PC-9 (cell line): ENCODE data around the gene ALOX12. TPM values are rescaled to one million over a fixed set of nuclear protein-coding genes. Genes with fewer than 3 reads are reported as not detected.
"Not testable (repeated sequence)": the region's sequence is repeated elsewhere in the genome, so short reads cannot be mapped to it uniquely, and the experiment has no call there.

Experiments
- BruUV-seq: library from RNA; stranded (reverse); fragments of 400-500 nt; replicated peaks from 2 replicates; lab custom pipeline; 2021; lab: Mats Ljungman, UMichigan
- CTCF ChIA-PET: fragments of 300-600 bp; sonication (Branson Sonifier 250); formaldehyde crosslinking; loops from one replicate; lab custom pipeline; 2022; ENCODE audit warnings: antibody characterized with exemption; lab: Charles Lee
- POLR2A ChIA-PET: fragments of 300-600 bp; sonication (Branson Sonifier 250); formaldehyde crosslinking; loops from one replicate; lab custom pipeline; 2022; ENCODE audit warnings: antibody characterized with exemption; ENCODE audit not compliant: unreplicated experiment; lab: Charles Lee
- DNase-seq, 2 experiments: peaks; one replicate each; pipeline versions ENCODE4 v3.0.0 to v3.0.0-alpha.2; 2015 to 2022; ENCODE audit warnings: mixed read lengths in 1 of 2
- H2AFZ ChIP-seq: fragments of 200-600 bp; sonication (generic); 2 replicates; pipeline ENCODE4 v1.8.1; 2017; ENCODE audit warnings: antibody characterized with exemption
- H3F3A ChIP-seq: fragments of 200-600 bp; sonication (generic); 2 replicates; pipeline ENCODE4 v1.8.1; 2017; ENCODE audit warnings: antibody characterized with exemption, mild to moderate bottlenecking, low read depth; ENCODE audit not compliant: insufficient read depth
- H3K27ac ChIP-seq: fragments of 200-600 bp; sonication (generic); 2 replicates; pipeline ENCODE4 v1.6.1; 2016; ENCODE audit warnings: mixed run types
- H3K27me3 ChIP-seq: fragments of 200-600 bp; sonication (generic); 2 replicates; pipeline ENCODE4 v1.6.1; 2016; ENCODE audit warnings: low read depth, mixed run types; ENCODE audit not compliant: insufficient read depth
- H3K36me3 ChIP-seq: fragments of 200-600 bp; sonication (generic); 2 replicates; pipeline ENCODE4 v1.6.1; 2016; ENCODE audit warnings: low read depth, mixed run types
- H3K4me1 ChIP-seq: fragments of 200-600 bp; sonication (generic); replicated peaks from 2 replicates; pipeline ENCODE4 v1.6.1; 2016; ENCODE audit warnings: mixed run types; ENCODE audit not compliant: insufficient read depth
- H3K4me2 ChIP-seq: fragments of 200-600 bp; sonication (generic); 2 replicates; pipeline ENCODE4 v1.6.1; 2017; ENCODE audit warnings: mixed run types
- H3K4me3 ChIP-seq: fragments of 200-600 bp; sonication (generic); 2 replicates; pipeline ENCODE4 v1.6.1; 2016; ENCODE audit warnings: mixed run types
- H3K79me2 ChIP-seq: fragments of 200-600 bp; sonication (generic); 2 replicates; pipeline ENCODE4 v1.6.1; 2017; ENCODE audit warnings: low read depth, mixed run types
- H3K9me2 ChIP-seq: fragments of 200-600 bp; sonication (generic); 2 replicates; pipeline ENCODE4 v1.8.1; 2017; ENCODE audit warnings: mild to moderate bottlenecking; ENCODE audit not compliant: insufficient read depth
- H3K9me3 ChIP-seq: fragments of 200-600 bp; sonication (generic); 2 replicates; pipeline ENCODE4 v1.8.1; 2016; ENCODE audit warnings: low read depth; ENCODE audit not compliant: insufficient read depth
- H4K20me1 ChIP-seq: fragments of 200-600 bp; sonication (generic); 2 replicates; pipeline ENCODE4 v1.8.1; 2017; ENCODE audit not compliant: insufficient read depth
- CTCF ChIP-seq: fragments of 200-600 bp; sonication (generic); conservative IDR thresholded peaks from 2 replicates; pipeline ENCODE4 v1.6.1; 2017; ENCODE audit warnings: mixed run types, antibody characterized with exemption, mild to moderate bottlenecking, moderate library complexity
- EZH2 ChIP-seq: fragments of 200-600 bp; sonication (generic); IDR thresholded peaks from 2 replicates; pipeline ENCODE4 v1.8.0; 2017; ENCODE audit warnings: antibody characterized with exemption, low read depth
- intact Hi-C: fragments of 100-400 bp; cut with micrococcal nuclease; formaldehyde crosslinking; loops from one replicate; pipeline ENCODE4 v1.10.0; 2022; ENCODE audit not compliant: unreplicated experiment
- total RNA-seq: library from RNA; stranded (reverse); gene quantifications from 2 replicates; pipeline ENCODE4 v1.2.3, GENCODE V29; 2021

Gene ALOX12
- total RNA-seq, 1 experiment from 2014 or later, result not detected

DNA sequence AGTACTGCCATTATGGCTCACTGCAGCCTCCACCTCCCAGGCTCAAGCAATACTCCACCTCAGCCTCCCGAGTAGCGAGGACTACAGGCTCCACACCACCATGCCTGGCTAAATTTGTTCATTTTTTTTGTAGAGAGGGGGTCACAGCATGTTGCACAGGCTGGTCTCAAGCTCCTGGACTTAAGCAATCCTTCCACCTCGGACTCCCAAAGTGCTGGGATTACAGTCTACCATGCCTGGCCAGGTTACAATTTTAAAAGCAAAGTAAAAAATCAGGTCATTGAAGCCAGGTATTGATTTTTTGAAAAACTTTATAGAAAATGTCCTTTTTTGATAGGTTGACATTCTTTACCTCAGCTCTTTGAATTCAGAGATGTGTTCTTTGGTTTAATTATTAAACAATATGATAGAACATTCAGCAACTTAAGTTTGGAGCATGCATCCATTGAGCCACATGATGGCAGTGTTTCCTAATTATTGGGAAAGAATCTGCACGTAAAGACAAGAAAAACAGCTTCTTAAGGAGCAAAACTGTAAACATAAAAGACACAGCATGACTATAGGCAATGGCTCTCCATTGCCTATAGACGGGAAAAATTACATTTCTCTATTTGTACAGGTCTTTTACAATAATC, 49.8 kb downstream of the ALOX12 start:
- peak in 1 of 2 experiments; percentile 81 for DNase-seq
- ChIA-PET POLR2A (interaction anchor here (0.5 to 0.9 kb wide), 11 partner anchors 10 to 671 kb away, joined by 3 to 16 read pairs (median 5); partner anchors contain the start of gene SLC16A13), CTCF (interaction anchor here (0.6 to 1.9 kb wide), 12 partner anchors 9 to 802 kb away, joined by 3 to 12 read pairs (median 4); partner anchors contain the start of genes ACADVL, DLG4, NEURL4 and SLC16A13)
- peak overlapping the region; percentile 97 for H3K27ac ChIP-seq
- H3K4me1 ChIP-seq, result peaks cover 48% of the 10 kb centered on the region
- H3K79me2 ChIP-seq, result no peaks in the 10 kb centered on the region
- intact Hi-C loops, result loop anchor here (1.0 to 10.0 kb wide), 8 partner anchors 91 to 997 kb away; partner anchors contain the start of genes MPDU1, TP53 and WRAP53
- no peaks in the 10 kb centered on the region for H3K36me3 ChIP-seq
- peaks cover 40% of the 10 kb centered on the region for H3F3A ChIP-seq
- peak overlapping the region; percentile 55; the same call in 1 of the 2 replicates for H3K4me3 ChIP-seq
- H3K4me2 ChIP-seq, result peak overlapping the region; percentile 81
- H3K9me2 ChIP-seq, result no peaks in the 10 kb centered on the region
- no peaks in the 10 kb centered on the region for H3K27me3 ChIP-seq
- no peaks in the 10 kb centered on the region; the same call in 1 of the 2 replicates for H4K20me1 ChIP-seq
- no TSS peak for BruUV-seq
- TF ChIP-seq CTCF (peak; percentile 95), EZH2 (no peak)
- H3K9me3 ChIP-seq, result no peaks in the 10 kb centered on the region
- no peak overlapping the region for H2AFZ ChIP-seq

DNA sequence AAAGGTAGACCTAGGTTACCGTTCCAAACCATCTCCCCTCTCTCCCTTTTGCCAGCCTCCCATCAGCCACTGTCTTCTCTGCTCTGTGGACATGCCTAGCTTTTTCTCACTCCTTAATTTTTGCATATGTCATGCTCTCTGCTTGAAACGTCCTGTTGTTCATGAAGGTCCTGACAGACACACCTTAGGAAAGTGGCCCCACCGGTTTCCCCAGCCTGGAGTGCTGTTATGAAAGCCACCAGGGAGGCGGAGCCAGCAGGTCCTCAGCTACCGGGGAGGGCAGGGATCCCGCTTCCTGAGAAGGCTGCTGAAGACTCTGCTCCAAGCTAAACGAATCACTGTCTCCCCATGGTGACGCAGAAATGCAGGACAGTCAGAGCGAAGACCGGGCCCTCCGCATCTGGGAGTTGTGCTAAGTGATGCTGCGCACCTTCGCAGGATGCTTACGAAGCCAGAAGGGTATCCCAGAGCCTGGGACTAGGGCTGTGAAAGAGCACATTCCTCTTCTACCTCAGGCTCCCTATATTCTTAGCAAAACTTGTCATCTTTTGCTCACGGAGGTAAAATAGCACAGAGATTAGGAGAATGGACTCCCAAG, 50.4 kb downstream of the ALOX12 start:
- BruUV-seq, result no TSS peak

GRCh38 chr17:7046725-7047397, 51.0 kb downstream of the ALOX12 start:
- CTCF ChIA-PET, result interaction anchor here (0.6 to 1.9 kb wide), 7 partner anchors 9 to 586 kb away, joined by 3 to 12 read pairs (median 6); partner anchors contain the start of genes ACADVL, DLG4, NEURL4 and SLC16A13
- peaks cover 31% of the 10 kb centered on the region for H3F3A ChIP-seq
- H3K4me1 ChIP-seq, result peaks cover 48% of the 10 kb centered on the region
- not testable (repeated sequence) for H3K79me2 ChIP-seq, H3K27me3 ChIP-seq, H3K36me3 ChIP-seq, H4K20me1 ChIP-seq, H3K9me2 ChIP-seq, H3K9me3 ChIP-seq
- peak overlapping the region; percentile 78 for H2AFZ ChIP-seq
- H3K27ac ChIP-seq, result peak overlapping the region; percentile 97
- H3K4me3 ChIP-seq, result peak overlapping the region; percentile 55
- DNase-seq, result peak; percentile 41 to 49
- intact Hi-C loops, result loop anchor here (1.0 to 10.0 kb wide), 8 partner anchors 89 to 995 kb away; partner anchors contain the start of genes MPDU1, TP53 and WRAP53
- peak overlapping the region; percentile 81 for H3K4me2 ChIP-seq
- BruUV-seq, result TSS peak; percentile 37
- POLR2A ChIA-PET, result interaction anchor here (0.6 kb wide), 1 partner anchor 103 kb away, joined by 5 read pairs; no protein-coding TSS in a partner anchor

More for the DNA sequence above, 50.4 kb downstream of the ALOX12 start:
- peak; percentile 96 for DNase-seq
- Histone ChIP-seq H2AFZ (peak overlapping the region; percentile 78), H3F3A (peaks cover 35% of the 10 kb centered on the region), H3K27me3 (no peaks in the 10 kb centered on the region), H4K20me1 (no peaks in the 10 kb centered on the region), H3K4me2 (peak overlapping the region; percentile 81), H3K4me1 (peaks cover 48% of the 10 kb centered on the region), H3K79me2 (no peaks in the 10 kb centered on the region), H3K4me3 (peak overlapping the region; percentile 55), H3K27ac (peak overlapping the region; percentile 97), H3K9me2 (no peaks in the 10 kb centered on the region), H3K9me3 (no peaks in the 10 kb centered on the region), H3K36me3 (no peaks in the 10 kb centered on the region)
- CTCF ChIA-PET, result interaction anchor here (0.6 to 1.9 kb wide), 10 partner anchors 10 to 801 kb away, joined by 3 to 12 read pairs (median 4); partner anchors contain the start of genes ACADVL, DLG4, NEURL4 and SLC16A13
- intact Hi-C loops, result loop anchor here (1.0 to 10.0 kb wide), 8 partner anchors 90 to 996 kb away; partner anchors contain the start of genes MPDU1, TP53 and WRAP53
- TF ChIP-seq EZH2 (no peak), CTCF (peak; percentile 27; the same call in 1 of the 2 replicates)
- POLR2A ChIA-PET, result interaction anchor here (0.5 to 0.9 kb wide), 9 partner anchors 11 to 380 kb away, joined by 3 to 16 read pairs (median 5); partner anchors contain the start of gene SLC16A13
